Skeletal muscle satellite cell (primary cell): ENCODE measurements around the gene TMEM117.
"Not testable (repeated sequence)": the region's sequence is repeated elsewhere in the genome, so short reads cannot be mapped to it uniquely, and the experiment has no call there.

ENCODE experiments used
- H3K27me3 ChIP-seq: 2 replicates; pipeline ENCODE4 v1.7.0; 2013; ENCODE audit warnings: low read length; ENCODE audit not compliant: control insufficient read depth, insufficient read depth
- H3K36me3 ChIP-seq: 2 replicates; pipeline ENCODE4 v1.7.0; 2013; ENCODE audit warnings: mild to moderate bottlenecking, control low read depth, low read length; ENCODE audit not compliant: insufficient read depth
- H3K4me1 ChIP-seq: 2 replicates; pipeline ENCODE4 v1.7.0; 2013; ENCODE audit warnings: low read length; ENCODE audit not compliant: control insufficient read depth, insufficient read depth
- H3K4me2 ChIP-seq: 2 replicates; pipeline ENCODE4 v1.7.0; 2013; ENCODE audit warnings: mild to moderate bottlenecking, low read length
- H3K4me3 ChIP-seq: 2 replicates; pipeline ENCODE4 v1.7.0; 2013; ENCODE audit warnings: low read length
- H3K9ac ChIP-seq: 2 replicates; pipeline ENCODE4 v1.7.0; 2013; ENCODE audit warnings: mild to moderate bottlenecking, low read depth, low read length, moderate library complexity
- H3K9me3 ChIP-seq: replicated peaks from 2 replicates; pipeline ENCODE4 v1.7.0; 2013; ENCODE audit warnings: mild to moderate bottlenecking, control low read depth, low read length

Gene TMEM117

GRCh38 chr12:44036875-44037443 lies 201.1 kb downstream of the TMEM117 start:
- Histone ChIP-seq H3K36me3 (no peaks in the 10 kb centered on the region), H3K9ac (no peak overlapping the region), H3K9me3 (no peaks in the 10 kb centered on the region), H3K4me2 (no peak overlapping the region), H3K27me3 (no peaks in the 10 kb centered on the region), H3K4me3 (no peak overlapping the region), H3K4me1 (no peaks in the 10 kb centered on the region)

- Histone ChIP-seq H3K9me3 (no peaks in the 10 kb centered on the region), H3K4me1 (no peaks in the 10 kb centered on the region), H3K4me2 (no peak overlapping the region), H3K9ac (no peak overlapping the region), H3K36me3 (no peaks in the 10 kb centered on the region), H3K4me3 (no peak overlapping the region), H3K27me3 (no peaks in the 10 kb centered on the region)
Measured at GRCh38 chr12:44038411-44038810, 202.5 kb downstream of the TMEM117 start.

- not testable (repeated sequence) for H3K9ac ChIP-seq, H3K27me3 ChIP-seq, H3K4me2 ChIP-seq, H3K4me1 ChIP-seq, H3K9me3 ChIP-seq, H3K36me3 ChIP-seq, H3K4me3 ChIP-seq
Measured at GRCh38 chr12:44044491-44044890, 208.6 kb downstream of the TMEM117 start.

- H3K4me3 ChIP-seq, result no peak overlapping the region
- H3K9ac ChIP-seq, result no peak overlapping the region
- H3K27me3 ChIP-seq, result no peaks in the 10 kb centered on the region
- no peak overlapping the region for H3K4me2 ChIP-seq
- H3K9me3 ChIP-seq, result no peaks in the 10 kb centered on the region
- no peaks in the 10 kb centered on the region for H3K4me1 ChIP-seq
- H3K36me3 ChIP-seq, result no peaks in the 10 kb centered on the region
Measured at GRCh38 chr12:44046732-44047417, 211.0 kb downstream of the TMEM117 start.

GRCh38 chr12:44052554-44052953 lies 216.7 kb downstream of the TMEM117 start:
- H3K27me3 ChIP-seq, result no peaks in the 10 kb centered on the region

GRCh38 chr12:44053549-44054127 lies 217.8 kb downstream of the TMEM117 start:
- H3K27me3 ChIP-seq, result no peaks in the 10 kb centered on the region
- H3K36me3 ChIP-seq, result no peaks in the 10 kb centered on the region
- no peak overlapping the region for H3K4me3 ChIP-seq
- no peak overlapping the region for H3K9ac ChIP-seq
- H3K9me3 ChIP-seq, result no peaks in the 10 kb centered on the region
- H3K4me1 ChIP-seq, result peaks cover 5% of the 10 kb centered on the region
- H3K4me2 ChIP-seq, result no peak overlapping the region

More at GRCh38 chr12:44052554-44052953, 216.7 kb downstream of the TMEM117 start:
- Histone ChIP-seq H3K4me1 (peaks cover 5% of the 10 kb centered on the region), H3K9me3 (no peaks in the 10 kb centered on the region), H3K9ac (no peak overlapping the region), H3K4me3 (no peak overlapping the region), H3K4me2 (no peak overlapping the region), H3K36me3 (no peaks in the 10 kb centered on the region)

- H3K9ac ChIP-seq, result no peak overlapping the region
- no peaks in the 10 kb centered on the region for H3K9me3 ChIP-seq
- H3K4me2 ChIP-seq, result no peak overlapping the region
- no peak overlapping the region for H3K4me3 ChIP-seq
- peaks cover 5% of the 10 kb centered on the region for H3K4me1 ChIP-seq
- H3K27me3 ChIP-seq, result no peaks in the 10 kb centered on the region
- no peaks in the 10 kb centered on the region for H3K36me3 ChIP-seq
Measured at GRCh38 chr12:44054281-44054680, 218.4 kb downstream of the TMEM117 start.

GRCh38 chr12:44058366-44058765 lies 222.5 kb downstream of the TMEM117 start:
- Histone ChIP-seq H3K9ac (no peak overlapping the region), H3K4me1 (peaks cover 5% of the 10 kb centered on the region), H3K36me3 (no peaks in the 10 kb centered on the region), H3K4me2 (no peak overlapping the region), H3K27me3 (no peaks in the 10 kb centered on the region), H3K4me3 (no peak overlapping the region), H3K9me3 (no peaks in the 10 kb centered on the region)

GRCh38 chr12:44059476-44059875 lies 223.6 kb downstream of the TMEM117 start:
- no peak overlapping the region for H3K9ac ChIP-seq
- H3K36me3 ChIP-seq, result no peaks in the 10 kb centered on the region
- H3K9me3 ChIP-seq, result no peaks in the 10 kb centered on the region
- H3K4me2 ChIP-seq, result no peak overlapping the region
- no peak overlapping the region for H3K4me3 ChIP-seq
- H3K27me3 ChIP-seq, result no peaks in the 10 kb centered on the region
- no peaks in the 10 kb centered on the region for H3K4me1 ChIP-seq

GRCh38 chr12:44063671-44064070 lies 227.8 kb downstream of the TMEM117 start:
- no peak overlapping the region for H3K4me2 ChIP-seq
- H3K4me1 ChIP-seq, result no peaks in the 10 kb centered on the region
- H3K9ac ChIP-seq, result no peak overlapping the region
- no peaks in the 10 kb centered on the region for H3K36me3 ChIP-seq
- H3K4me3 ChIP-seq, result no peak overlapping the region
- no peaks in the 10 kb centered on the region for H3K9me3 ChIP-seq
- no peaks in the 10 kb centered on the region for H3K27me3 ChIP-seq

GRCh38 chr12:44076871-44077270 lies 241.0 kb downstream of the TMEM117 start:
- Histone ChIP-seq H3K4me2 (no peak overlapping the region), H3K4me3 (no peak overlapping the region), H3K27me3 (no peaks in the 10 kb centered on the region), H3K9ac (no peak overlapping the region), H3K4me1 (no peaks in the 10 kb centered on the region), H3K36me3 (no peaks in the 10 kb centered on the region), H3K9me3 (no peaks in the 10 kb centered on the region)

- no peak overlapping the region for H3K4me3 ChIP-seq
- no peaks in the 10 kb centered on the region for H3K27me3 ChIP-seq
- no peak overlapping the region for H3K4me2 ChIP-seq
- no peak overlapping the region for H3K9ac ChIP-seq
- no peaks in the 10 kb centered on the region for H3K4me1 ChIP-seq
- no peaks in the 10 kb centered on the region for H3K9me3 ChIP-seq
- no peaks in the 10 kb centered on the region for H3K36me3 ChIP-seq
Measured at GRCh38 chr12:44077294-44077693, 241.4 kb downstream of the TMEM117 start.
